HepG2 (cell line): Measurements from ENCODE around the gene ARFGAP2.

Experiments
- HDAC6 ChIP-seq: fragments of 200-600 bp; sonication (generic); IDR thresholded peaks from 2 replicates; pipeline ENCODE4 v1.7.0; 2017; ENCODE audit warnings: mild to moderate bottlenecking, antibody characterized with exemption, low read length, low read depth
- POLR2A ChIP-seq, 2 experiments: IDR thresholded peaks; 2 replicates each; pipeline ENCODE4 v1.6.1; 2011; ENCODE audit warnings: low read depth in 2 of 2, low read length in 2 of 2, mild to moderate bottlenecking in 1 of 2, moderate library complexity in 1 of 2; ENCODE audit not compliant: insufficient read depth in 1 of 2
- TAF1 ChIP-seq: sonication (generic); formaldehyde crosslinking; IDR thresholded peaks from 2 replicates; pipeline ENCODE4 v1.4.0; 2020; ENCODE audit warnings: missing genetic modification reagents
- ZNF382 ChIP-seq: sonication (generic); formaldehyde crosslinking; IDR thresholded peaks from 2 replicates; pipeline ENCODE4 v1.5.0; 2020; ENCODE audit warnings: missing genetic modification reagents, mild to moderate bottlenecking, borderline replicate concordance
- TF ChIP-seq, protein P1 (sequence below): sonication (generic); formaldehyde crosslinking; IDR thresholded peaks from 2 replicates; pipeline ENCODE4 v1.4.0; 2020; ENCODE audit warnings: missing genetic modification reagents

DNA sequence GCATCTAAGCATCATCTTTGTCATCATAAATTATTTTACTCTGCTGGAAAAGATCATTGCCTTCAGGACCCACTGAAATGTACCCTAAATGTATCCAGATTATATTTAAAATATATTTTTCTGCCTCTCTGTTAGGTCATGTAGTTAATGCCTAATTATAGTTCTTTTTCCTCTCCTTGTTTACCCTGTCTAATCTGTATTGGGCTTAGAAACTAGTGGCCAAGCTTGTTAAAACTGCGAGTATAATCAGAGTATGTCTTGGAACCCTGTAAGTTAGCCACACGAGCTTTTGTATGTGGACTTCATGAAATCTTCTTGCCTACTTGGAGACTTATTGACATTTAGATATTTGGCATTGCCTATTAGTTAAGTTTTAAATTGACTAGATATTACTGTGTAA lies 55.6 kb downstream of the ARFGAP2 start:
- TF ChIP-seq, protein P1, sequence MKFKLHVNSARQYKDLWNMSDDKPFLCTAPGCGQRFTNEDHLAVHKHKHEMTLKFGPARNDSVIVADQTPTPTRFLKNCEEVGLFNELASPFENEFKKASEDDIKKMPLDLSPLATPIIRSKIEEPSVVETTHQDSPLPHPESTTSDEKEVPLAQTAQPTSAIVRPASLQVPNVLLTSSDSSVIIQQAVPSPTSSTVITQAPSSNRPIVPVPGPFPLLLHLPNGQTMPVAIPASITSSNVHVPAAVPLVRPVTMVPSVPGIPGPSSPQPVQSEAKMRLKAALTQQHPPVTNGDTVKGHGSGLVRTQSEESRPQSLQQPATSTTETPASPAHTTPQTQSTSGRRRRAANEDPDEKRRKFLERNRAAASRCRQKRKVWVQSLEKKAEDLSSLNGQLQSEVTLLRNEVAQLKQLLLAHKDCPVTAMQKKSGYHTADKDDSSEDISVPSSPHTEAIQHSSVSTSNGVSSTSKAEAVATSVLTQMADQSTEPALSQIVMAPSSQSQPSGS: no peak
- TF ChIP-seq TAF1 (no peak), HDAC6 (no peak), POLR2A (IDR thresholded peaks at IDR 0.05; ENCODE audit: insufficient read depth in 1 of 2, low read depth in 2 of 2, low read length in 2 of 2) (no peak), ZNF382 (CRISPR knock-in tag) (no peak)
